OCI-LY7 (cell line): ENCODE data around the gene NINJ2. TPM values are rescaled to one million over a fixed set of nuclear protein-coding genes. Genes with fewer than 3 reads are reported as not detected.

Source experiments
- BruUV-seq: library from RNA; stranded (reverse); fragments of 400-500 nt; replicated peaks from 2 replicates; lab custom pipeline; 2021; lab: Mats Ljungman, UMichigan
- CTCF ChIA-PET: fragments of 300-600 bp; sonication (Branson Sonifier 250); formaldehyde crosslinking; loops from one replicate; lab custom pipeline; 2022; ENCODE audit warnings: antibody characterized with exemption; ENCODE audit not compliant: unreplicated experiment; lab: Charles Lee
- POLR2A ChIA-PET: fragments of 300-600 bp; sonication (Branson Sonifier 250); formaldehyde crosslinking; loops from one replicate; lab custom pipeline; 2022; ENCODE audit warnings: antibody characterized with exemption; lab: Charles Lee
- DNase-seq: peaks from one replicate; pipeline ENCODE4 v3.0.0-alpha.2; 2015; ENCODE audit warnings: low spot score
- H2AFZ ChIP-seq: fragments of 200-600 bp; sonication (generic), shearing (Covaris generic); 2 replicates; pipeline ENCODE4 v1.6.1; 2014; ENCODE audit warnings: mild to moderate bottlenecking, antibody characterized with exemption, low read length, moderate library complexity
- H3K27ac ChIP-seq: fragments of 200-600 bp; sonication (generic); 2 replicates; pipeline ENCODE4 v1.5.1; 2014; ENCODE audit warnings: mixed run types, low read depth, mild to moderate bottlenecking, moderate library complexity, low read length, inconsistent platforms; ENCODE audit not compliant: poor library complexity, severe bottlenecking
- H3K36me3 ChIP-seq: fragments of 200-600 bp; sonication (generic); 2 replicates; pipeline ENCODE4 v1.6.1; 2014; ENCODE audit warnings: mild to moderate bottlenecking, antibody characterized with exemption, low read length, moderate library complexity, mixed read lengths; ENCODE audit not compliant: insufficient read depth
- H3K4me1 ChIP-seq: fragments of 200-600 bp; sonication (generic); 2 replicates; pipeline ENCODE4 v1.5.1; 2014; ENCODE audit warnings: mild to moderate bottlenecking, low read length; ENCODE audit not compliant: insufficient read depth, poor library complexity, severe bottlenecking
- H3K4me2 ChIP-seq: fragments of 200-600 bp; sonication (generic); 2 replicates; pipeline ENCODE4 v1.6.1; 2014; ENCODE audit warnings: mild to moderate bottlenecking, low read length
- H3K4me3 ChIP-seq: fragments of 200-600 bp; sonication (generic); 2 replicates; pipeline ENCODE4 v1.5.1; 2014; ENCODE audit warnings: mild to moderate bottlenecking, low read depth, low read length; ENCODE audit not compliant: poor library complexity, severe bottlenecking
- H3K79me2 ChIP-seq: fragments of 200-600 bp; sonication (generic); 2 replicates; pipeline ENCODE4 v1.6.1; 2016; ENCODE audit warnings: low read depth, mild to moderate bottlenecking, low read length, moderate library complexity, mixed read lengths; ENCODE audit not compliant: insufficient read depth
- H3K9me2 ChIP-seq: fragments of 200-600 bp; sonication (generic); 2 replicates; pipeline ENCODE4 v1.6.1; 2016; ENCODE audit warnings: mild to moderate bottlenecking, low read length, mixed read lengths; ENCODE audit not compliant: insufficient read depth
- H3K9me3 ChIP-seq: fragments of 200-600 bp; sonication (generic); 2 replicates; pipeline ENCODE4 v1.6.1; 2014; ENCODE audit warnings: mild to moderate bottlenecking, mixed run types, low read length, mixed read lengths
- H4K20me1 ChIP-seq: fragments of 200-600 bp; sonication (generic); 2 replicates; pipeline ENCODE4 v1.6.1; 2014; ENCODE audit warnings: mild to moderate bottlenecking, antibody characterized with exemption, low read length, moderate library complexity, mixed read lengths; ENCODE audit not compliant: insufficient read depth
- EZH2phosphoT487 ChIP-seq: fragments of 200-600 bp; sonication (generic); IDR thresholded peaks from 2 replicates; pipeline ENCODE4 v1.6.1; 2018; ENCODE audit warnings: low read depth, borderline replicate concordance, mild to moderate bottlenecking, mixed run types, antibody characterized with exemption, low read length, moderate library complexity, mixed read lengths
- intact Hi-C: fragments of 100-400 bp; cut with micrococcal nuclease; formaldehyde crosslinking; loops from one replicate; pipeline ENCODE4 v1.10.0; 2022; ENCODE audit not compliant: unreplicated experiment
- total RNA-seq, 2 experiments: library from RNA; depleted of rRNA in 1 of 2; stranded (reverse); fragments of >200 nt in 1 of 2; shearing (Covaris generic) in 1 of 2; gene quantifications; 2 replicates each; pipeline ENCODE4 v1.2.3, GENCODE V29; 2014 to 2022
- TF ChIP-seq, protein P1 (sequence below): fragments of 200-600 bp; sonication (generic); conservative IDR thresholded peaks from 2 replicates; pipeline ENCODE4 v1.5.1; 2014; ENCODE audit warnings: mild to moderate bottlenecking, antibody characterized with exemption, low read length, moderate library complexity, mixed read lengths

Gene NINJ2
- total RNA-seq, 2 experiments from 2014 or later = 0.79 to 4.4 TPM

DNA sequence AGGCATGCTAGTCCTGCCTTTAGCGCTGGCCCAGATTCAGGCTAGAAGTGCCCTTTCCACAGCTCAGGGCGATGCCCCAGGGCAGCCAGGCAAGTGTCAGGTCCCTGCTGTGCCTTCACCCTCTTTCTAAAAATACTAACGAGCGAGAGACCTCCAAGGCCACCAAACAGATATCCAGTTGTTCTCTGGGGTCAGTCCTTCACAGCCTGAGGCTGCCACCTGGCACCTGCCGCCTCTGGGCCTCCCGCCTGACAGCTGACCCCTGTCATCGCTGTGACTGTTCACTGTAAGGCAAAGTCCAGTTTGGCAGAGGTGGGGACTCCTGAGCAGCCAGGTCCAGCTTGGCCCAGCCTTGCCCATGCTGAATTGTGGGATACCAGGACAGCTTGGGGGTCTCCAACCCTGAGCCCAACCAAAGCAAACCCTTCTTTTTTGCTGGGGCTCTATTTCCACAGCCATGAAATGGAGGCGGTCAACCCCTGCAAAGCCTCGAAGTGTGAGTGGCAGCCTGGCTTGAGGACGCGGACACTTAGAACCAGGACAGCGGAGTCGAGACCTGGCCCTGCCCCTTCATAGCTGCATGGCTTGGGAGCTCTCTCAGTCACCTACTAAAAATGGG lies 79.9 kb downstream of the NINJ2 start:
- H3K4me2 ChIP-seq = no peak overlapping the region
- no peaks in the 10 kb centered on the region for H3K4me1 ChIP-seq
- H3K4me3 ChIP-seq = no peak overlapping the region
- BruUV-seq = no TSS peak
- H4K20me1 ChIP-seq = no peaks in the 10 kb centered on the region
- H3K36me3 ChIP-seq = no peaks in the 10 kb centered on the region
- intact Hi-C loops = no loop called here
- no peak overlapping the region for H3K27ac ChIP-seq
- H3K79me2 ChIP-seq = no peaks in the 10 kb centered on the region
- H3K9me2 ChIP-seq = no peaks in the 10 kb centered on the region
- CTCF ChIA-PET = no interaction called here
- POLR2A ChIA-PET = no interaction called here
- TF ChIP-seq, protein P1, sequence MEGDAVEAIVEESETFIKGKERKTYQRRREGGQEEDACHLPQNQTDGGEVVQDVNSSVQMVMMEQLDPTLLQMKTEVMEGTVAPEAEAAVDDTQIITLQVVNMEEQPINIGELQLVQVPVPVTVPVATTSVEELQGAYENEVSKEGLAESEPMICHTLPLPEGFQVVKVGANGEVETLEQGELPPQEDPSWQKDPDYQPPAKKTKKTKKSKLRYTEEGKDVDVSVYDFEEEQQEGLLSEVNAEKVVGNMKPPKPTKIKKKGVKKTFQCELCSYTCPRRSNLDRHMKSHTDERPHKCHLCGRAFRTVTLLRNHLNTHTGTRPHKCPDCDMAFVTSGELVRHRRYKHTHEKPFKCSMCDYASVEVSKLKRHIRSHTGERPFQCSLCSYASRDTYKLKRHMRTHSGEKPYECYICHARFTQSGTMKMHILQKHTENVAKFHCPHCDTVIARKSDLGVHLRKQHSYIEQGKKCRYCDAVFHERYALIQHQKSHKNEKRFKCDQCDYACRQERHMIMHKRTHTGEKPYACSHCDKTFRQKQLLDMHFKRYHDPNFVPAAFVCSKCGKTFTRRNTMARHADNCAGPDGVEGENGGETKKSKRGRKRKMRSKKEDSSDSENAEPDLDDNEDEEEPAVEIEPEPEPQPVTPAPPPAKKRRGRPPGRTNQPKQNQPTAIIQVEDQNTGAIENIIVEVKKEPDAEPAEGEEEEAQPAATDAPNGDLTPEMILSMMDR = no peak
- no peak for TF ChIP-seq EZH2phosphoT487
- no peaks in the 10 kb centered on the region for H3K9me3 ChIP-seq
- DNase-seq = no peak
- H2AFZ ChIP-seq = no peak overlapping the region

DNA sequence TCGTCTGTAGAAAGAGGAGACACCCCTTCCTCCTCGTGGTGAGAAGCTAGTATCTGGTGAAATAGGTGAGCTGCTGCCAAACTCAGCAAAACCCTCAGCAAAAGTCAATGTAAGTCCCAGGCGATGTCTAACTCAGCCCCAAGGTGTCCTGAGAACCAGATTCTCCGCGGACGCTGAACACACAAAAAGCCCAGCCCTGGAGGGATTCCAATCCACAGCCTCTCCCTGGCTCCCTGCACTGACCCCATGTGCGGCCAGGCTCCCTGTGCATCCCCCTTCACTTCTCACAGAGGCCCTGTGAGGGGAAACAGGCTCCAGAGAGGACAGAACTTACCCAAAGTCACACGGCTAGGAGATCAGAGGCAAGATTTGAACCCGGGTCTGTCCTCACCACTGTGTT lies 81.5 kb downstream of the NINJ2 start:
- no peaks in the 10 kb centered on the region for H3K79me2 ChIP-seq
- ChIA-PET POLR2A (no interaction called here), CTCF (no interaction called here)

GRCh38 chr12:581321-581720 lies 81.9 kb downstream of the NINJ2 start:
- Histone ChIP-seq H3K9me3 (no peaks in the 10 kb centered on the region), H3K79me2 (no peaks in the 10 kb centered on the region), H3K4me2 (no peak overlapping the region), H2AFZ (no peak overlapping the region), H3K4me1 (peaks cover 5% of the 10 kb centered on the region), H3K9me2 (no peaks in the 10 kb centered on the region), H4K20me1 (no peaks in the 10 kb centered on the region), H3K27ac (no peak overlapping the region), H3K4me3 (no peak overlapping the region), H3K36me3 (no peaks in the 10 kb centered on the region)
- intact Hi-C loops = no loop called here
- CTCF ChIA-PET = no interaction called here
- POLR2A ChIA-PET = no interaction called here
- BruUV-seq = no TSS peak
- DNase-seq = no peak
- TF ChIP-seq, protein P1 = no peak
- no peak for TF ChIP-seq EZH2phosphoT487

More for the DNA sequence above, 81.5 kb downstream of the NINJ2 start:
- Histone ChIP-seq H3K4me1 (peaks cover under 1% of the 10 kb centered on the region), H4K20me1 (no peaks in the 10 kb centered on the region), H3K4me2 (no peak overlapping the region), H2AFZ (no peak overlapping the region), H3K9me3 (no peaks in the 10 kb centered on the region), H3K36me3 (no peaks in the 10 kb centered on the region), H3K9me2 (no peaks in the 10 kb centered on the region), H3K27ac (no peak overlapping the region), H3K4me3 (no peak overlapping the region)
- intact Hi-C loops = no loop called here
- DNase-seq = no peak
- no TSS peak for BruUV-seq
- TF ChIP-seq EZH2phosphoT487 = no peak
- TF ChIP-seq, protein P1 = no peak
